Astrocyte (in vitro differentiated cells and primary cell): ENCODE results near the gene C4orf54. TPM values are rescaled to one million over a fixed set of nuclear protein-coding genes. Genes with fewer than 3 reads are reported as not detected.

ENCODE experiments used
- DNase-seq: peaks from one replicate; pipeline ENCODE4 v3.0.0-alpha.2; 2010; ENCODE audit warnings: low read depth
- FAIRE-seq: peaks from 2 replicates; lab custom pipeline; 2011; peaks lifted over from hg19 to GRCh38; lab: Jason Lieb, UNC
- H2AFZ ChIP-seq: 2 replicates; pipeline ENCODE4 v1.6.0; 2012; ENCODE audit warnings: low read depth, low read length, inconsistent platforms
- H3K27ac ChIP-seq: 2 replicates; pipeline ENCODE4 v1.5.1; 2011; ENCODE audit warnings: low read depth, low read length, inconsistent platforms
- H3K27me3 ChIP-seq: 2 replicates; pipeline ENCODE4 v1.6.0; 2011; ENCODE audit warnings: low read length, inconsistent platforms; ENCODE audit not compliant: insufficient read depth
- H3K36me3 ChIP-seq: 2 replicates; pipeline ENCODE4 v1.5.1; 2011; ENCODE audit warnings: low read length, inconsistent platforms; ENCODE audit not compliant: insufficient read depth
- H3K4me1 ChIP-seq: 2 replicates; pipeline ENCODE4 v1.5.1; 2011; ENCODE audit warnings: low read length, inconsistent platforms; ENCODE audit not compliant: insufficient read depth
- H3K4me2 ChIP-seq: 2 replicates; pipeline ENCODE4 v1.6.0; 2012; ENCODE audit warnings: low read length, inconsistent platforms
- H3K4me3 ChIP-seq: 2 replicates; pipeline ENCODE4 v1.5.1; 2011; ENCODE audit warnings: low read depth, mild to moderate bottlenecking, low read length, inconsistent platforms; ENCODE audit not compliant: insufficient read depth
- H3K79me2 ChIP-seq: 2 replicates; pipeline ENCODE4 v1.6.0; 2012; ENCODE audit warnings: mild to moderate bottlenecking, low read length, inconsistent platforms; ENCODE audit not compliant: insufficient read depth
- H3K9ac ChIP-seq: 2 replicates; pipeline ENCODE4 v1.6.0; 2012; ENCODE audit warnings: mild to moderate bottlenecking, low read length, inconsistent platforms
- H3K9me3 ChIP-seq: 2 replicates; pipeline ENCODE4 v1.5.1; 2012; ENCODE audit warnings: low read depth, mild to moderate bottlenecking, low read length, inconsistent platforms; ENCODE audit not compliant: insufficient read depth
- H4K20me1 ChIP-seq: 2 replicates; pipeline ENCODE4 v1.6.0; 2012; ENCODE audit warnings: low read length, inconsistent platforms; ENCODE audit not compliant: insufficient read depth
- H3K27ac Mint-ChIP-seq: one replicate; pipeline ENCODE4 v1.8.0; 2021; ENCODE audit warnings: mild to moderate bottlenecking, mixed read lengths; ENCODE audit not compliant: unreplicated experiment
- H3K27me3 Mint-ChIP-seq: one replicate; pipeline ENCODE4 v1.8.0; 2021; ENCODE audit warnings: low read depth, mixed read lengths; ENCODE audit not compliant: unreplicated experiment
- H3K36me3 Mint-ChIP-seq: one replicate; pipeline ENCODE4 v1.8.0; 2021; ENCODE audit warnings: low read depth, mixed read lengths; ENCODE audit not compliant: unreplicated experiment
- H3K4me1 Mint-ChIP-seq: one replicate; pipeline ENCODE4 v1.8.0; 2021; ENCODE audit warnings: low read depth, mixed read lengths; ENCODE audit not compliant: unreplicated experiment
- H3K4me3 Mint-ChIP-seq: one replicate; pipeline ENCODE4 v1.8.0; 2021; ENCODE audit warnings: mild to moderate bottlenecking, moderate library complexity, mixed read lengths; ENCODE audit not compliant: unreplicated experiment
- H3K9me3 Mint-ChIP-seq: one replicate; pipeline ENCODE4 v1.8.0; 2021; ENCODE audit warnings: mild to moderate bottlenecking, mixed read lengths; ENCODE audit not compliant: unreplicated experiment
- CTCF ChIP-seq: IDR thresholded peaks from 2 replicates; pipeline ENCODE4 v1.5.1; 2011; ENCODE audit warnings: low read depth, mild to moderate bottlenecking, inconsistent platforms, low read length, moderate library complexity; ENCODE audit not compliant: insufficient read depth
- EZH2 ChIP-seq: IDR thresholded peaks from 2 replicates; pipeline ENCODE4 v1.6.1; 2012; ENCODE audit warnings: mild to moderate bottlenecking, low read length, inconsistent platforms; ENCODE audit not compliant: insufficient read depth
- total RNA-seq: library from RNA; stranded (reverse); gene quantifications from 2 replicates; pipeline ENCODE4 v1.2.1, GENCODE V29; 2021

Gene C4orf54
- total RNA-seq, 1 donor from 2014 or later, result not detected

- H3K4me3 ChIP-seq, result no peak overlapping the region
- no peaks in the 10 kb centered on the region for H3K9me3 Mint-ChIP-seq
- no peak overlapping the region for H3K27ac ChIP-seq
- no peak overlapping the region for H3K27ac Mint-ChIP-seq
- H3K36me3 Mint-ChIP-seq, result no peaks in the 10 kb centered on the region
- H3K9me3 ChIP-seq, result no peaks in the 10 kb centered on the region
- H3K4me3 Mint-ChIP-seq, result no peak overlapping the region
- TF ChIP-seq EZH2 (no peak), CTCF (no peak)
- H3K79me2 ChIP-seq, result no peaks in the 10 kb centered on the region
- H3K4me1 ChIP-seq, result no peaks in the 10 kb centered on the region
- no peak overlapping the region for H2AFZ ChIP-seq
- no peak for DNase-seq
- H3K4me1 Mint-ChIP-seq, result no peaks in the 10 kb centered on the region
- no peaks in the 10 kb centered on the region for H3K27me3 Mint-ChIP-seq
- no peak overlapping the region for H3K9ac ChIP-seq
- no peak overlapping the region for H3K4me2 ChIP-seq
- no peaks in the 10 kb centered on the region for H3K36me3 ChIP-seq
- no peak for FAIRE-seq
- H3K27me3 ChIP-seq, result no peaks in the 10 kb centered on the region
- no peaks in the 10 kb centered on the region for H4K20me1 ChIP-seq
Measured at GRCh38 chr4:99636422-99636821, 21.2 kb downstream of the C4orf54 start.

DNA sequence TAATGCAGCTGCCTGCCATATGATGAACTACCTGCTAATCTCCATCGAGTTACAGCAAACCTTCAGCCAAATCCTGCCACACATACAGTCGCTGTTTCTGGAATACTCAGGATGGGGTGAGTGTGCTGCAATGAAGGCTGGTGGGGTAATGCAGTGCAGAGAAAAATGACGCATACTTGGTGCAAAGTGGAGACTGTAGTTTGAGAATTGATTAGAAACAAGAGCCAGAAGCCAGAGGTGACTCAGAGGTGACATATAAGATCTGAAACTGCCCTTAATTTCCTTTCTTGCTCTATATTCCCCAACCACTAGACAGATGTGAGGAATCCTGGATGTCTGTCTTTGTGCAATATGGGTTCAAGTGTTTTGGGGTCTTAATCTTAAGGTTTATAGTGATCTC, 22.0 kb downstream of the C4orf54 start:
- Histone ChIP-seq H3K79me2 (no peaks in the 10 kb centered on the region), H3K4me3 (no peak overlapping the region), H3K4me1 (no peaks in the 10 kb centered on the region), H4K20me1 (no peaks in the 10 kb centered on the region), H3K27me3 (no peaks in the 10 kb centered on the region), H3K9ac (no peak overlapping the region), H2AFZ (no peak overlapping the region), H3K9me3 (no peaks in the 10 kb centered on the region), H3K4me2 (no peak overlapping the region), H3K27ac (no peak overlapping the region), H3K36me3 (no peaks in the 10 kb centered on the region)
- FAIRE-seq, result no peak
- no peak overlapping the region for H3K4me3 Mint-ChIP-seq
- no peak for DNase-seq
- H3K27ac Mint-ChIP-seq, result no peak overlapping the region
- TF ChIP-seq CTCF, result no peak
- no peaks in the 10 kb centered on the region for H3K9me3 Mint-ChIP-seq
- H3K27me3 Mint-ChIP-seq, result no peaks in the 10 kb centered on the region
- H3K36me3 Mint-ChIP-seq, result no peaks in the 10 kb centered on the region
- no peaks in the 10 kb centered on the region for H3K4me1 Mint-ChIP-seq

DNA sequence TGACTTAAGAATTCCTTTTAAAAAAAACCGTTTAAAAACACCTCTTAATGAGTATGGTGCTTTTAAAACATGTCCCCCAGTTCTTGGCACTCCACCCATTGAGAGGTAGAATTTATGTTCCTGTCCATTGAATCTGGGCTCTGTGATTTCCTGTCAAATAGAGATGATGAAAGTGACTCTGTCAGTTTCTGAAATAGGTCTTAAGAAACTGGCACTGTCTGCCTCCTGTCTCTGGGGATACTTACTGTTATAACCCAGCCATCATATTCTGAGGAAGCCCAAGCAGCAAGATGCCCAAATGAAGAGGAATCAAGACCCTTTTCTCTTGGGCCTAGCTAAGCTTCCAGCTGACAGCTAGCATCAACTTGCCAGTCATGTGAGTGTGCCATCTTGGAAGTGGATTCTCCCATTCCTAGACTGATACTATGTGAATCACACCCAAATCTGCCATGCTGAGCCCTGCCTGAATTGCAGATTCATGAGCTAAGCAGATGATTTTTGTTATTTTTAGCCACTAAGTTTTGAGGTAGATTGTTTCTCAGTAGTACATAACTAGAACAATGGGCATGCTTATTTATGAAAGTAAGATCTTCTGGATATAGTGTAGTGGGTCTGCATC, 22.8 kb downstream of the C4orf54 start:
- Histone ChIP-seq H3K4me1 (no peaks in the 10 kb centered on the region), H4K20me1 (no peaks in the 10 kb centered on the region), H3K79me2 (no peaks in the 10 kb centered on the region), H3K27me3 (no peaks in the 10 kb centered on the region), H3K9me3 (no peaks in the 10 kb centered on the region), H3K27ac (no peak overlapping the region), H3K36me3 (no peaks in the 10 kb centered on the region), H2AFZ (no peak overlapping the region), H3K4me3 (no peak overlapping the region), H3K4me2 (no peak overlapping the region), H3K9ac (no peak overlapping the region)
- DNase-seq (no peak), FAIRE-seq (no peak)
- Mint-ChIP-seq H3K9me3 (no peaks in the 10 kb centered on the region), H3K27ac (no peak overlapping the region), H3K27me3 (no peaks in the 10 kb centered on the region), H3K4me1 (no peaks in the 10 kb centered on the region), H3K36me3 (no peaks in the 10 kb centered on the region), H3K4me3 (no peak overlapping the region)
- TF ChIP-seq EZH2, result no peak
